HG03064 (cell line): Measurements from ENCODE around the gene PLPPR3.
"Not testable (repeated sequence)": the region's sequence is repeated elsewhere in the genome, so short reads cannot be mapped to it uniquely, and the experiment has no call there.

Experiments
- ATAC-seq: cut with Tn5 transposase; IDR thresholded peaks from one replicate; pipeline ENCODE4 v1.9.1; 2021; ENCODE audit warnings: low read depth; ENCODE audit not compliant: unreplicated experiment

The PLPPR3 gene

GRCh38 chr19:831407-832369 is 9.9 kb upstream of the PLPPR3 start:
- no peak for ATAC-seq

- no peak for ATAC-seq
Measured at GRCh38 chr19:829129-829758, 7.5 kb upstream of the PLPPR3 start.

- ATAC-seq = no peak
Measured at GRCh38 chr19:827710-828321, 6.1 kb upstream of the PLPPR3 start, which contains the start of gene AZU1. AZU1 (plus strand) TSS chr19:827837; CDS start chr19:827847, 10 bp downstream.

- ATAC-seq = no peak
Measured at GRCh38 chr19:827314-827709, 5.6 kb upstream of the PLPPR3 start.

- ATAC-seq = no peak
Measured at GRCh38 chr19:825897-826644, 4.3 kb upstream of the PLPPR3 start.

GRCh38 chr19:824885-825284 is 3.1 kb upstream of the PLPPR3 start:
- no peak for ATAC-seq

- no peak for ATAC-seq
Measured at GRCh38 chr19:823565-824121, 1.9 kb upstream of the PLPPR3 start.

- no peak for ATAC-seq
Measured at GRCh38 chr19:821231-821824, 427 bp downstream of the PLPPR3 start.

GRCh38 chr19:820212-820611 is 1.5 kb downstream of the PLPPR3 start:
- ATAC-seq = not testable (repeated sequence)

GRCh38 chr19:816500-816857 is 5.3 kb downstream of the PLPPR3 start:
- no peak for ATAC-seq

GRCh38 chr19:815775-816499 is 5.8 kb downstream of the PLPPR3 start:
- no peak for ATAC-seq

- ATAC-seq = no peak
Measured at GRCh38 chr19:815079-815774, 6.5 kb downstream of the PLPPR3 start.

- ATAC-seq = no peak
Measured at GRCh38 chr19:814152-815078, 7.3 kb downstream of the PLPPR3 start.

GRCh38 chr19:813219-814151 is 8.3 kb downstream of the PLPPR3 start:
- ATAC-seq = no peak

GRCh38 chr19:812747-813218 is 9.0 kb downstream of the PLPPR3 start:
- no peak for ATAC-seq

GRCh38 chr19:812049-812746 is 9.6 kb downstream of the PLPPR3 start:
- ATAC-seq = no peak
